HepG2 (cell line): ENCODE data around the gene SP3. TPM values are rescaled to one million over a fixed set of nuclear protein-coding genes. Genes with fewer than 3 reads are reported as not detected.

ENCODE experiments used
- ATAC-seq: fragments of 200-7000 bp; cut with Tn5 transposase; 3 replicates; pipeline ENCODE4 v1.9.1; 2020; ENCODE audit warnings: mild to moderate bottlenecking, moderate library complexity
- BruUV-seq: library from RNA; stranded (reverse); fragments of 400-500 nt; replicated peaks from 2 replicates; lab custom pipeline; 2021; lab: Mats Ljungman, UMichigan
- CTCF ChIA-PET: fragments of 300-600 bp; formaldehyde crosslinking; extraction: SDS; loops from one replicate; lab custom pipeline; 2021; ENCODE audit warnings: low total read pairs, inconsistent platforms, low intra/inter-chr PET ratio; lab: Yijun Ruan, JAX
- POLR2A ChIA-PET: fragments of 350-600 bp; sonication (Branson Sonifier 250); formaldehyde crosslinking; loops from one replicate; lab custom pipeline; 2020; ENCODE audit warnings: antibody characterized with exemption, inconsistent platforms; lab: Yijun Ruan, JAX
- DNase-seq: peaks from one replicate; pipeline ENCODE4 v3.0.0-alpha.2; 2015; ENCODE audit warnings: low spot score
- FAIRE-seq: peaks from 3 replicates; lab custom pipeline; 2011; peaks lifted over from hg19 to GRCh38; lab: Jason Lieb, UNC
- H2AFZ ChIP-seq: one replicate; pipeline ENCODE4 v1.6.1; 2011; ENCODE audit warnings: low read length, inconsistent platforms
- H3K27ac ChIP-seq: fragments of 300-600 bp; 3 replicates; pipeline ENCODE4 v1.8.0; 2011; ENCODE audit warnings: mixed run types, mild to moderate bottlenecking, mixed read lengths, low read length, inconsistent platforms; ENCODE audit not compliant: insufficient read depth; ENCODE audit errors: extremely low read length
- H3K27me3 ChIP-seq, 2 experiments: fragments of 200-600 bp in 1 of 2; 2 replicates in 1 of 2; 3 replicates in 1 of 2; pipeline versions ENCODE4 v1.6.0 to v1.8.0; 2011; ENCODE audit warnings: low read length in 2 of 2, mild to moderate bottlenecking in 2 of 2, moderate library complexity in 2 of 2, inconsistent platforms in 1 of 2; ENCODE audit not compliant: insufficient read depth in 2 of 2, control insufficient read depth in 1 of 2
- H3K36me3 ChIP-seq, 2 experiments: fragments of 200-600 bp in 1 of 2; replicated peaks in 1 of 2; 2 replicates in 1 of 2; 3 replicates in 1 of 2; pipeline versions ENCODE4 v1.5.1 to v1.8.0; 2011; ENCODE audit warnings: low read length in 2 of 2, inconsistent platforms in 1 of 2; ENCODE audit not compliant: insufficient read depth in 2 of 2, control insufficient read depth in 1 of 2
- H3K4me1 ChIP-seq: 2 replicates; pipeline ENCODE4 v1.5.1; 2012; ENCODE audit warnings: low read length, inconsistent platforms; ENCODE audit not compliant: insufficient read depth
- H3K4me2 ChIP-seq: 2 replicates; pipeline ENCODE4 v1.6.0; 2011; ENCODE audit warnings: low read depth, low read length, inconsistent platforms
- H3K4me3 ChIP-seq, 3 experiments: fragments of 200-600 bp in 1 of 3; sonication (generic), shearing (Covaris generic) in 1 of 3; replicated peaks in 1 of 3; 2 replicates each; pipeline ENCODE4 v1.5.1; 2011 to 2016; ENCODE audit warnings: low read length in 3 of 3, inconsistent platforms in 2 of 3, low read depth in 2 of 3, mild to moderate bottlenecking in 2 of 3, control low read depth in 1 of 3, mixed read lengths in 1 of 3; ENCODE audit not compliant: insufficient read depth in 1 of 3
- H3K79me2 ChIP-seq: one replicate; pipeline ENCODE4 v1.6.1; 2011; ENCODE audit warnings: low read length, inconsistent platforms; ENCODE audit not compliant: insufficient read depth
- H3K9ac ChIP-seq: 2 replicates; pipeline ENCODE4 v1.6.0; 2011; ENCODE audit warnings: mild to moderate bottlenecking, low read depth, low read length, inconsistent platforms; ENCODE audit not compliant: insufficient read depth
- H3K9me3 ChIP-seq: 2 replicates; pipeline ENCODE4 v1.5.1; 2012; ENCODE audit warnings: mild to moderate bottlenecking, low read length
- H4K20me1 ChIP-seq: 2 replicates; pipeline ENCODE4 v1.6.0; 2011; ENCODE audit warnings: inconsistent platforms, mild to moderate bottlenecking, low read length, moderate library complexity; ENCODE audit not compliant: insufficient read depth
- EHMT2 ChIP-seq: fragments of 200-600 bp; sonication (generic); IDR thresholded peaks from 2 replicates; pipeline ENCODE4 v1.7.0; 2017; ENCODE audit warnings: antibody characterized with exemption, low read depth, low read length, borderline replicate concordance
- FLYWCH1 ChIP-seq: sonication (generic); formaldehyde crosslinking; IDR thresholded peaks from 2 replicates; pipeline ENCODE4 v1.8.1; 2023; ENCODE audit warnings: mild to moderate bottlenecking, missing genetic modification reagents
- IRF2 ChIP-seq: IDR thresholded peaks from 2 replicates; pipeline ENCODE4 v1.6.1; 2018; ENCODE audit warnings: missing genetic modification reagents, missing compliant biosample characterization
- JUND ChIP-seq: sonication (generic); formaldehyde crosslinking; IDR thresholded peaks from 2 replicates; pipeline ENCODE4 v1.8.0; 2022; ENCODE audit warnings: mild to moderate bottlenecking, missing genetic modification reagents
- MTA1 ChIP-seq: sonication (generic); formaldehyde crosslinking; IDR thresholded peaks from 2 replicates; pipeline ENCODE4 v1.4.0; 2020; ENCODE audit warnings: missing genetic modification reagents, mild to moderate bottlenecking, borderline replicate concordance
- ONECUT2 ChIP-seq: sonication (generic); formaldehyde crosslinking; IDR thresholded peaks from 2 replicates; pipeline ENCODE4 v1.4.0; 2020; ENCODE audit warnings: missing genetic modification reagents
- PHF20 ChIP-seq: sonication (generic); formaldehyde crosslinking; IDR thresholded peaks from 2 replicates; pipeline ENCODE4 v1.5.0; 2020; ENCODE audit warnings: mild to moderate bottlenecking, missing genetic modification reagents
- POLR2AphosphoS2 ChIP-seq: IDR thresholded peaks from 2 replicates; pipeline ENCODE4 v1.6.1; 2011; ENCODE audit warnings: low read depth, low read length, improper control_type of control experiment
- SALL2 ChIP-seq: sonication (generic); formaldehyde crosslinking; IDR thresholded peaks from 2 replicates; pipeline ENCODE4 v1.8.1; 2023; ENCODE audit warnings: mild to moderate bottlenecking, missing genetic modification reagents, inconsistent platforms
- SATB2 ChIP-seq: sonication (generic); formaldehyde crosslinking; IDR thresholded peaks from 2 replicates; pipeline ENCODE4 v1.5.0; 2020; ENCODE audit warnings: missing genetic modification reagents
- SP2 ChIP-seq: sonication (generic); formaldehyde crosslinking; IDR thresholded peaks from 2 replicates; pipeline ENCODE4 v1.5.1; 2020; ENCODE audit warnings: mild to moderate bottlenecking, missing genetic modification reagents
- SPEN ChIP-seq: sonication (generic); formaldehyde crosslinking; IDR thresholded peaks from 2 replicates; pipeline ENCODE4 v1.5.1; 2020; ENCODE audit warnings: low read depth, mild to moderate bottlenecking, missing genetic modification reagents
- ZFP36L2 ChIP-seq: sonication (generic); formaldehyde crosslinking; IDR thresholded peaks from 2 replicates; pipeline ENCODE4 v1.4.0; 2020; ENCODE audit warnings: missing genetic modification reagents
- ZNF224 ChIP-seq: sonication (generic); formaldehyde crosslinking; IDR thresholded peaks from 2 replicates; pipeline ENCODE4 v1.5.0; 2020; ENCODE audit warnings: mild to moderate bottlenecking, missing genetic modification reagents
- ZNF720 ChIP-seq: sonication (generic); formaldehyde crosslinking; IDR thresholded peaks from 2 replicates; pipeline ENCODE4 v1.4.0; 2020; ENCODE audit warnings: missing genetic modification reagents
- ZNF75D ChIP-seq: sonication (generic); formaldehyde crosslinking; IDR thresholded peaks from 2 replicates; pipeline ENCODE4 v1.8.1; 2023; ENCODE audit warnings: missing genetic modification reagents, mild to moderate bottlenecking, borderline replicate concordance
- WGBS: methylation state at CpG from one replicate; pipeline ENCODE4 v1.1.6; 2017; ENCODE audit warnings: low lambda C conversion rate; 5-methylcytosine and 5-hydroxymethylcytosine counted together
- in situ Hi-C: cut with HindIII; loops from 2 replicates; pipeline ENCODE4 v1.10.0; 2017; ENCODE audit warnings: low pct_unique_long_range_greater_than_20kb; ENCODE audit not compliant: extremely low pct_ligation_motif_present
- intact Hi-C: fragments of 100-400 bp; cut with micrococcal nuclease; formaldehyde crosslinking; loops from one replicate; pipeline ENCODE4 v1.10.0; 2022; ENCODE audit not compliant: unreplicated experiment
- polyA plus RNA-seq, 8 experiments: library from polyadenylated mRNA; depleted of rRNA in 3 of 8; stranded (reverse) in 7 of 8; unstranded in 1 of 8; fragments of >200 nt; fragmentation: Illumina TruSeq in 4 of 8; extraction: Trizol in 4 of 8; gene quantifications; 2 replicates each; pipeline versions ENCODE4 v1.2.1 to v1.2.3, GENCODE V29; 2011 to 2016; ENCODE audit warnings: low read depth in 4 of 8, missing spikeins in 1 of 8, mixed read lengths in 1 of 8; ENCODE audit not compliant: insufficient read depth in 1 of 8
- total RNA-seq, 5 experiments: library from RNA; depleted of rRNA; stranded (reverse); fragments of >200 nt; fragmentation: Illumina TruSeq; extraction: Trizol; gene quantifications; 2 replicates each; pipeline ENCODE4 v1.2.3, GENCODE V29; 2016; ENCODE audit warnings: low read depth in 1 of 5
- TF ChIP-seq, protein P1 (sequence below): IDR thresholded peaks from 2 replicates; pipeline ENCODE4 v1.6.1; 2016; ENCODE audit warnings: missing genetic modification reagents, missing compliant biosample characterization
- TF ChIP-seq, protein P2 (sequence below): sonication (generic); formaldehyde crosslinking; IDR thresholded peaks from 2 replicates; pipeline ENCODE4 v1.5.1; 2020; ENCODE audit warnings: missing genetic modification reagents, mild to moderate bottlenecking, borderline replicate concordance
- TF ChIP-seq, protein P3 (sequence below): sonication (generic); formaldehyde crosslinking; IDR thresholded peaks from 2 replicates; pipeline ENCODE4 v1.5.0; 2020; ENCODE audit warnings: mild to moderate bottlenecking, missing genetic modification reagents

Gene SP3
- total and polyA plus RNA-seq, 2 of the 13 experiments (the other 11 are each of a cell fraction or from before 2014, with no cell fraction given): 57.3 to 132 TPM

DNA sequence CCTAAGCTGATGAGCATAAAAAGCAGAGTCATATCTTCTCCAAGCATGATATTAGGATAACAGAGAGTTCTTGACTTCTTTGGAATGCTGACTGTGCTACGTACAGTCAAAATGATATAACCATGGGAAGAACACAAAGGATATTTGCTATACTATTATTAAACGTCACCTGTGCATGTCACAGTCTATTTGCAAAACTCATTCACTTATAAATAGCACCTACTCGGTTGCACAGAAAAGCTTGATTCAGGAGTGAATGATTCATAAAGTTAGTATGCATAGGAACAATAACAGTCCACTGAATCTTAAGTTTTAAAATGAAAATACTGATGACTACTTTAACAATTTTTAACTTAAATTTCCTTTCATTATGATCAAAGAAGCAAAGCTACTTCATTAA, 83.3 kb downstream of the SP3 start:
- no peak for FAIRE-seq
- Histone ChIP-seq H3K4me3 (no peak overlapping the region), H3K27me3 (peaks cover 0 to 38% of the 10 kb centered on the region in 2 experiments; a peak in 3 of 5 replicates), H3K4me2 (no peak overlapping the region), H3K36me3 (no peaks in the 10 kb centered on the region), H3K4me1 (no peaks in the 10 kb centered on the region), H3K9ac (no peak overlapping the region), H4K20me1 (no peaks in the 10 kb centered on the region), H3K27ac (no peak overlapping the region), H2AFZ (no peak overlapping the region), H3K79me2 (no peaks in the 10 kb centered on the region), H3K9me3 (no peaks in the 10 kb centered on the region)
- ATAC-seq: no peak
- no peak for DNase-seq
- BruUV-seq: no TSS peak
- TF ChIP-seq ZNF224 (no peak), SATB2 (CRISPR knock-in tag) (no peak), PHF20 (no peak), ZNF75D (no peak), IRF2 (CRISPR knock-in tag) (no peak), SPEN (no peak), FLYWCH1 (CRISPR knock-in tag) (no peak)
- TF ChIP-seq, protein P1, sequence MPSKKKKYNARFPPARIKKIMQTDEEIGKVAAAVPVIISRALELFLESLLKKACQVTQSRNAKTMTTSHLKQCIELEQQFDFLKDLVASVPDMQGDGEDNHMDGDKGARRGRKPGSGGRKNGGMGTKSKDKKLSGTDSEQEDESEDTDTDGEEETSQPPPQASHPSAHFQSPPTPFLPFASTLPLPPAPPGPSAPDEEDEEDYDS: no peak
- in situ Hi-C loops: loop anchor here (5.0 kb wide), 2 partner anchors 120 to 460 kb away; no protein-coding TSS in a partner anchor
- 13% methylated on average over 3 of the region's 3 CpGs for WGBS
- intact Hi-C loops: no loop called here
- ChIA-PET CTCF (no interaction called here), POLR2A (no interaction called here)

DNA sequence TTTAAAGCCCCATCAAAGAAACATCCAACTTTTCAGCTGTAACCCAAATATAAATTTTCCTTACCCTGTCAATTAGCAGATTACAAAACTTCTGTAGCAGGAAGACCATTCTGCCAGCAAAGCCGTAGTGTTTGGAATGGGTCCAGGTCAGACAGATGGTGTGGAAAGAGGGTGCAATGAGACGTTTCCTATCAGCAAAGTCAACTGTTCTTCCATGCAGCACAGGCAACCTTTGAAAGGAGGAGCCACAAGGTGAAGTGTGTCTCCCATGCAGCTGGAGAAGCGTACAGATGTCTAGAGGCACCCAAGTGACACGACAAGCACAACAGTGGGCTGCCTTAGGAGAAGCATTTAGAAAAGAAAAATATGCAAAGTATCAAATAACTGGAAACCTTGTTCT, 83.7 kb downstream of the SP3 start:
- Histone ChIP-seq H3K27me3 (peaks cover 0 to 43% of the 10 kb centered on the region in 2 experiments; a peak in 3 of 5 replicates), H3K4me1 (no peaks in the 10 kb centered on the region), H3K79me2 (no peaks in the 10 kb centered on the region), H3K27ac (no peak overlapping the region), H3K4me3 (no peak overlapping the region), H3K9ac (no peak overlapping the region), H4K20me1 (no peaks in the 10 kb centered on the region), H3K4me2 (no peak overlapping the region), H3K36me3 (no peaks in the 10 kb centered on the region), H2AFZ (no peak overlapping the region), H3K9me3 (no peaks in the 10 kb centered on the region)
- WGBS: 11% methylated on average over 4 of the region's 4 CpGs
- intact Hi-C loops (no loop called here), in situ Hi-C loops (loop anchor here (5.0 kb wide), 2 partner anchors 121 to 461 kb away; no protein-coding TSS in a partner anchor)
- BruUV-seq: no TSS peak
- ATAC-seq (no peak), FAIRE-seq (no peak), DNase-seq (no peak)
- ChIA-PET CTCF (no interaction called here), POLR2A (no interaction called here)
- TF ChIP-seq SP2 (no peak), JUND (CRISPR knock-in tag) (no peak), POLR2AphosphoS2 (no peak), ZNF720 (no peak), SALL2 (CRISPR knock-in tag) (no peak), ZFP36L2 (CRISPR knock-in tag) (no peak), ONECUT2 (CRISPR knock-in tag) (no peak), EHMT2 (no peak), MTA1 (CRISPR knock-in tag) (no peak)
- TF ChIP-seq, protein P2, sequence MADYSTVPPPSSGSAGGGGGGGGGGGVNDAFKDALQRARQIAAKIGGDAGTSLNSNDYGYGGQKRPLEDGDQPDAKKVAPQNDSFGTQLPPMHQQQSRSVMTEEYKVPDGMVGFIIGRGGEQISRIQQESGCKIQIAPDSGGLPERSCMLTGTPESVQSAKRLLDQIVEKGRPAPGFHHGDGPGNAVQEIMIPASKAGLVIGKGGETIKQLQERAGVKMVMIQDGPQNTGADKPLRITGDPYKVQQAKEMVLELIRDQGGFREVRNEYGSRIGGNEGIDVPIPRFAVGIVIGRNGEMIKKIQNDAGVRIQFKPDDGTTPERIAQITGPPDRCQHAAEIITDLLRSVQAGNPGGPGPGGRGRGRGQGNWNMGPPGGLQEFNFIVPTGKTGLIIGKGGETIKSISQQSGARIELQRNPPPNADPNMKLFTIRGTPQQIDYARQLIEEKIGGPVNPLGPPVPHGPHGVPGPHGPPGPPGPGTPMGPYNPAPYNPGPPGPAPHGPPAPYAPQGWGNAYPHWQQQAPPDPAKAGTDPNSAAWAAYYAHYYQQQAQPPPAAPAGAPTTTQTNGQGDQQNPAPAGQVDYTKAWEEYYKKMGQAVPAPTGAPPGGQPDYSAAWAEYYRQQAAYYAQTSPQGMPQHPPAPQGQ (CRISPR knock-in tag): no peak
- TF ChIP-seq, protein P3, sequence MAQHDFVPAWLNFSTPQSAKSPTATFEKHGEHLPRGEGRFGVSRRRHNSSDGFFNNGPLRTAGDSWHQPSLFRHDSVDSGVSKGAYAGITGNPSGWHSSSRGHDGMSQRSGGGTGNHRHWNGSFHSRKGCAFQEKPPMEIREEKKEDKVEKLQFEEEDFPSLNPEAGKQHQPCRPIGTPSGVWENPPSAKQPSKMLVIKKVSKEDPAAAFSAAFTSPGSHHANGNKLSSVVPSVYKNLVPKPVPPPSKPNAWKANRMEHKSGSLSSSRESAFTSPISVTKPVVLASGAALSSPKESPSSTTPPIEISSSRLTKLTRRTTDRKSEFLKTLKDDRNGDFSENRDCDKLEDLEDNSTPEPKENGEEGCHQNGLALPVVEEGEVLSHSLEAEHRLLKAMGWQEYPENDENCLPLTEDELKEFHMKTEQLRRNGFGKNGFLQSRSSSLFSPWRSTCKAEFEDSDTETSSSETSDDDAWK: no peak
